ENCODE results near the gene BSPRY. TPM values are rescaled to one million over a fixed set of nuclear protein-coding genes. Genes with fewer than 3 reads are reported as not detected.

BSPRY gene
- total and polyA plus RNA-seq, 2 of the 13 experiments (the other 11 are each of a cell fraction or from before 2014, with no cell fraction given): 0.09 to 0.26 TPM

- peak; percentile 68; the same call in 1 of the 2 replicates for TF ChIP-seq ZNF503 (CRISPR knock-in tag; IDR thresholded peaks at IDR 0.05)
- TF ChIP-seq ZNF276 (CRISPR knock-in tag; IDR thresholded peaks at IDR 0.05; ENCODE audit: low read depth): 0 out of 2 replicates have a peak, but pooled peaks have one; percentile 64
- TF ChIP-seq SATB2 (CRISPR knock-in tag; IDR thresholded peaks at IDR 0.05): peak; percentile 27; the same call in 1 of the 2 replicates
- peak; percentile 96 for TF ChIP-seq SALL2 (CRISPR knock-in tag; IDR thresholded peaks at IDR 0.05)
- TF ChIP-seq KDM4B (CRISPR knock-in tag; IDR thresholded peaks at IDR 0.05): peak; percentile 76; the same call in 1 of the 2 replicates
- TF ChIP-seq ZNF792 (CRISPR knock-in tag; IDR thresholded peaks at IDR 0.05): peak; percentile 91
- no peak for TF ChIP-seq ZBTB1 (CRISPR knock-in tag; IDR thresholded peaks at IDR 0.05; ENCODE audit: borderline replicate concordance)
- TF ChIP-seq SRSF1 (optimal IDR thresholded peaks at IDR 0.05; ENCODE audit: low read depth, low read length): peak; percentile 62
- peak; percentile 93 for TF ChIP-seq SALL1 (CRISPR knock-in tag; IDR thresholded peaks at IDR 0.05)
- TF ChIP-seq ZNF407 (CRISPR knock-in tag; IDR thresholded peaks at IDR 0.05; ENCODE audit: not compliant biosample characterization): peak; percentile 63
- TF ChIP-seq SP4 (CRISPR knock-in tag; IDR thresholded peaks at IDR 0.05): peak; percentile 92
- no peak for TF ChIP-seq DNMT1 (CRISPR knock-in tag; IDR thresholded peaks at IDR 0.05)
- TF ChIP-seq TFDP1 (CRISPR knock-in tag; IDR thresholded peaks at IDR 0.05; ENCODE audit: borderline replicate concordance): peak; percentile 86
These were observed 9.2 kb upstream of the BSPRY start, which contains the start of gene WDR31 (continued) for GRCh38 chr9:113340011-113340699.
